PC-3 (cell line): ENCODE data around the gene SNX22. TPM values are rescaled to one million over a fixed set of nuclear protein-coding genes. Genes with fewer than 3 reads are reported as not detected.

Experiments used
- ATAC-seq: fragments of 200-7000 bp; cut with Tn5 transposase; 2 replicates; pipeline ENCODE4 v1.9.1; 2020; ENCODE audit warnings: mild to moderate bottlenecking, moderate library complexity
- BruUV-seq: library from RNA; stranded (reverse); fragments of 400-500 nt; replicated peaks from 2 replicates; lab custom pipeline; 2021; lab: Mats Ljungman, UMichigan
- CTCF ChIA-PET: fragments of 300-600 bp; sonication (Branson Sonifier 250); formaldehyde crosslinking; loops from one replicate; lab custom pipeline; 2022; ENCODE audit warnings: antibody characterized with exemption; lab: Charles Lee
- POLR2A ChIA-PET: fragments of 300-600 bp; sonication (Branson Sonifier 250); formaldehyde crosslinking; loops from one replicate; lab custom pipeline; 2022; ENCODE audit warnings: antibody characterized with exemption; ENCODE audit not compliant: unreplicated experiment; lab: Charles Lee
- DNase-seq: peaks from one replicate; pipeline ENCODE4 v3.0.0-alpha.2; 2015
- H2AFZ ChIP-seq: fragments of 300-600 bp; sonication (generic); 2 replicates; pipeline ENCODE4 v1.6.0; 2016; ENCODE audit warnings: antibody characterized with exemption, low read length
- H3F3A ChIP-seq: fragments of 300-600 bp; sonication (generic); one replicate; pipeline ENCODE4 v1.6.0; 2017; ENCODE audit warnings: antibody characterized with exemption, low read length, control low read depth, mild to moderate bottlenecking; ENCODE audit not compliant: unreplicated experiment
- H3K27ac ChIP-seq: fragments of 300-600 bp; sonication (generic); 2 replicates; pipeline ENCODE4 v1.5.1; 2016; ENCODE audit warnings: mild to moderate bottlenecking, low read length
- H3K27me3 ChIP-seq: fragments of 300-600 bp; sonication (generic); 2 replicates; pipeline ENCODE4 v1.6.1; 2016; ENCODE audit warnings: low read length, mixed read lengths
- H3K36me3 ChIP-seq: fragments of 300-600 bp; sonication (generic); 2 replicates; pipeline ENCODE4 v1.6.1; 2016; ENCODE audit warnings: low read depth, mixed run types, low read length, mixed read lengths
- H3K4me1 ChIP-seq: fragments of 300-600 bp; sonication (generic); 2 replicates; pipeline ENCODE4 v1.5.1; 2016; ENCODE audit warnings: low read length; ENCODE audit not compliant: insufficient read depth
- H3K4me2 ChIP-seq: fragments of 300-600 bp; sonication (generic); 2 replicates; pipeline ENCODE4 v1.6.0; 2016; ENCODE audit warnings: low read length
- H3K4me3 ChIP-seq: fragments of 300-600 bp; sonication (generic); 2 replicates; pipeline ENCODE4 v1.5.1; 2016; ENCODE audit warnings: mild to moderate bottlenecking, low read length, mixed read lengths
- H3K79me2 ChIP-seq: fragments of 300-600 bp; sonication (generic); 2 replicates; pipeline ENCODE4 v1.6.1; 2017; ENCODE audit warnings: low read length, mixed read lengths
- H3K9ac ChIP-seq: fragments of 300-600 bp; sonication (generic); 2 replicates; pipeline ENCODE4 v1.6.0; 2016; ENCODE audit warnings: mild to moderate bottlenecking, low read length
- H3K9me2 ChIP-seq: fragments of 300-600 bp; sonication (generic); replicated peaks from 2 replicates; pipeline ENCODE4 v1.6.1; 2016; ENCODE audit warnings: mixed run types, low read length, mixed read lengths
- H3K9me3 ChIP-seq: fragments of 300-600 bp; sonication (generic); 2 replicates; pipeline ENCODE4 v1.6.1; 2016; ENCODE audit warnings: low read length, mixed read lengths
- H4K20me1 ChIP-seq: fragments of 300-600 bp; sonication (generic); 2 replicates; pipeline ENCODE4 v1.6.1; 2016; ENCODE audit warnings: low read length, mixed read lengths
- CTCF ChIP-seq: fragments of 300-600 bp; sonication (generic); conservative IDR thresholded peaks from 2 replicates; pipeline ENCODE4 v1.5.1; 2017; ENCODE audit warnings: antibody characterized with exemption, low read depth, mild to moderate bottlenecking, low read length
- EZH2 ChIP-seq: fragments of 300-600 bp; sonication (generic); IDR thresholded peaks from one replicate; pipeline ENCODE4 v1.6.1; 2017; ENCODE audit warnings: antibody characterized with exemption, mild to moderate bottlenecking, low read length; ENCODE audit not compliant: unreplicated experiment
- EZH2phosphoT487 ChIP-seq: fragments of 300-600 bp; sonication (generic); IDR thresholded peaks from 2 replicates; pipeline ENCODE4 v1.6.1; 2018; ENCODE audit warnings: mild to moderate bottlenecking, antibody characterized with exemption, low read length, borderline replicate concordance
- intact Hi-C: fragments of 100-400 bp; cut with micrococcal nuclease; formaldehyde crosslinking; loops from 2 replicates; pipeline ENCODE4 v1.9.0; 2023
- total RNA-seq: library from RNA; depleted of rRNA; stranded (reverse); fragments of >200 nt; gene quantifications from 2 replicates; pipeline ENCODE4 v1.2.3, GENCODE V29; 2014

Gene SNX22
- total RNA-seq, 1 experiment from 2014 or later = 0.77 TPM

GRCh38 chr15:64125978-64126377, 25.6 kb upstream of the SNX22 start:
- Histone ChIP-seq H3K9me3 (no peaks in the 10 kb centered on the region), H3K27me3 (no peaks in the 10 kb centered on the region), H3K4me2 (no peak overlapping the region), H3K27ac (no peak overlapping the region), H3K4me3 (no peak overlapping the region), H3F3A (no peaks in the 10 kb centered on the region), H3K79me2 (no peaks in the 10 kb centered on the region), H3K9me2 (no peaks in the 10 kb centered on the region), H3K4me1 (no peaks in the 10 kb centered on the region), H3K9ac (no peak overlapping the region), H4K20me1 (no peaks in the 10 kb centered on the region), H3K36me3 (peaks cover 36% of the 10 kb centered on the region), H2AFZ (no peak overlapping the region)
- ATAC-seq (no peak), DNase-seq (no peak)
- no peak for TF ChIP-seq EZH2phosphoT487
- intact Hi-C loops = no loop called here
- ChIA-PET POLR2A (interaction anchor here (0.6 kb wide), 1 partner anchor 1838 kb away, joined by 3 read pairs; no protein-coding TSS in a partner anchor), CTCF (no interaction called here)
- BruUV-seq = no TSS peak

DNA sequence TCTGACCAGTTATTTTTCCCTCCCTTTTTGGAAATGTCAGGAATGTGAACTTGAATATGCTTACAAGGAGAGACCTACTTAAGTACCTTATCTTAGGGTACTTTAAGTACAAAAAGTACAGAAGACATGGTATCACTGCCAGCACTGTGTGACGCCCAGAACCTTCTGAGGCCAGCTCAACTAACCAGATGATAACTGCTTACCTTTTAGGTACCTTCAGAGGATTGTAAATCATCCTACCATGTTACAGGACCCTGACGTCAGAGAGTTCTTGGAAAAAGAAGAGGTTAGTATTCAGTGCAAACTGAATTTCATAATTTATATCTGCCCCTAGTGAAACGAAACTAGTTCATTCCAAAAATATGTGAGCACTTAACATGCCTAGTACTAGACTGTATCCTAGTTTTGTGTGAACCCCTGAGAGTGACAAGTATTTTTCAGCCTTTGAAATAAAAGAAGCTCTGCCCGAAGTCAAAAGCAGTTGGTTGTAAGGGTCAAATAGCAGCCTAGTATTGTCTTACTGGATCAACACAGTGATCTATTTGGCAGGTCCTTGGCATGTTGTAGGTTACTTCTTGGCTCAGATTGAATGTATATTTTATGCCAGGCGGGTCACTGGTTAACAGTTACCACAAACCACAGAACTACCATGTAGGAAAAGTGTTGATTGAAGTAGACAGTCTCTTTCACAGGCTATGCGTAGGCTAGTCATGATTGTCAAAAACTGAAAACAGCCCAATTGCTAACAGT, 23.8 kb upstream of the SNX22 start:
- Histone ChIP-seq H3K4me1 (no peaks in the 10 kb centered on the region), H3K4me3 (no peak overlapping the region), H3K36me3 (peaks cover 38% of the 10 kb centered on the region), H3F3A (no peaks in the 10 kb centered on the region), H3K27me3 (no peaks in the 10 kb centered on the region), H3K27ac (no peak overlapping the region), H3K9ac (no peak overlapping the region), H3K79me2 (no peaks in the 10 kb centered on the region), H3K4me2 (no peak overlapping the region), H3K9me2 (no peaks in the 10 kb centered on the region), H3K9me3 (no peaks in the 10 kb centered on the region), H2AFZ (no peak overlapping the region), H4K20me1 (no peaks in the 10 kb centered on the region)
- ChIA-PET POLR2A (no interaction called here), CTCF (no interaction called here)
- no peak for ATAC-seq
- no TSS peak for BruUV-seq
- no peak for DNase-seq
- intact Hi-C loops = no loop called here
- no peak for TF ChIP-seq CTCF
- TF ChIP-seq EZH2phosphoT487 = no peak
- TF ChIP-seq EZH2 = no peak

- intact Hi-C loops = no loop called here
- POLR2A ChIA-PET = no interaction called here
Observed at GRCh38 chr15:64130159-64130558, 21.4 kb upstream of the SNX22 start.

More at GRCh38 chr15:64130159-64130558, 21.4 kb upstream of the SNX22 start:
- Histone ChIP-seq H3K27me3 (no peaks in the 10 kb centered on the region), H3K79me2 (no peaks in the 10 kb centered on the region), H3K4me2 (no peak overlapping the region), H3K9me2 (no peaks in the 10 kb centered on the region), H3K9ac (no peak overlapping the region), H2AFZ (no peak overlapping the region), H3K27ac (no peak overlapping the region), H3K36me3 (peaks cover 33% of the 10 kb centered on the region), H4K20me1 (no peaks in the 10 kb centered on the region), H3F3A (no peaks in the 10 kb centered on the region), H3K4me1 (no peaks in the 10 kb centered on the region), H3K9me3 (no peaks in the 10 kb centered on the region), H3K4me3 (no peak overlapping the region)
- CTCF ChIA-PET = no interaction called here
- no peak for DNase-seq
- ATAC-seq = no peak
- TF ChIP-seq EZH2phosphoT487 (no peak), CTCF (no peak)
- BruUV-seq = no TSS peak
